Heart right ventricle (tissue), 16 donors: ENCODE data around the gene RIMKLA. TPM values are rescaled to one million over a fixed set of nuclear protein-coding genes. Genes with fewer than 3 reads are reported as not detected.

Experiments
- ATAC-seq, 8 donors: fragments of 200-7000 bp; cut with Tn5 transposase; one replicate each; pipeline ENCODE4 v1.9.1; 2020; ENCODE audit warnings: mild to moderate bottlenecking in 8 of 8, moderate library complexity in 8 of 8, moderate number of reproducible peaks in 1 of 8
- DNase-seq, 2 donors: peaks; one replicate each; pipeline ENCODE4 v3.0.0-alpha.2; 2020
- H3K27ac ChIP-seq, 10 donors: fragments of 200-600 bp; sonication (generic) in 2 of 10; one replicate each; pipeline versions ENCODE4 v1.5.0 to v1.8.0; 2020 to 2022; ENCODE audit warnings: mild to moderate bottlenecking in 3 of 10
- H3K27me3 ChIP-seq, 7 donors: fragments of 200-600 bp; one replicate each; pipeline ENCODE4 v1.8.0; 2021 to 2022; ENCODE audit warnings: mild to moderate bottlenecking in 2 of 7
- H3K36me3 ChIP-seq, 9 donors: fragments of 200-600 bp; sonication (generic) in 1 of 9; one replicate each; pipeline versions ENCODE4 v1.5.0 to v1.8.0; 2020 to 2022; ENCODE audit warnings: mild to moderate bottlenecking in 2 of 9
- H3K4me1 ChIP-seq, 9 donors: fragments of 200-600 bp; sonication (generic) in 1 of 9; one replicate each; pipeline versions ENCODE4 v1.5.0 to v1.8.0; 2020 to 2022; ENCODE audit warnings: mild to moderate bottlenecking in 4 of 9
- H3K4me3 ChIP-seq, 10 donors: fragments of 200-600 bp; sonication (generic) in 2 of 10; one replicate each; pipeline versions ENCODE4 v1.5.0 to v1.8.0; 2020 to 2022; ENCODE audit warnings: mild to moderate bottlenecking in 7 of 10, moderate library complexity in 2 of 10
- H3K9me3 ChIP-seq, 11 donors: fragments of 200-600 bp in 10 of 11; sonication (generic) in 2 of 11; one replicate each; pipeline versions ENCODE4 v1.5.0 to v1.8.0; 2013 to 2022; ENCODE audit warnings: mild to moderate bottlenecking in 2 of 11, control low read depth in 1 of 11, moderate library complexity in 1 of 11
- CTCF ChIP-seq, 9 donors: fragments of 200-600 bp; sonication (generic) in 2 of 9; IDR thresholded peaks; one replicate each; pipeline versions ENCODE4 v1.5.0 to v1.8.0; 2021 to 2022; ENCODE audit warnings: antibody characterized with exemption in 9 of 9, mild to moderate bottlenecking in 5 of 9, moderate library complexity in 1 of 9
- WGBS, 2 donors: extraction: QIAGEN DNeasy Blood & Tissue Kit; methylation state at CpG; one replicate each; pipeline ENCODE4 v1.1.7; 2013; ENCODE audit warnings: inconsistent platforms in 1 of 2; 5-methylcytosine and 5-hydroxymethylcytosine counted together
- intact Hi-C, 10 donors: fragments of 100-400 bp; cut with DNase I; formaldehyde crosslinking; loops; one replicate each; pipeline versions ENCODE4 v1.11.1 to v1.14.2; 2022
- polyA plus RNA-seq, 2 donors: library from polyadenylated mRNA; stranded (reverse); fragments of 200-250 nt; gene quantifications; one replicate each; pipeline ENCODE4 v1.2.3, GENCODE V29; 2013
- total RNA-seq, 10 donors: library from RNA; stranded (reverse); fragmentation: NEBNext Ultra II Directional in 3 of 10; extraction: Animal tissue kit (Norgen Biotek cat#: 25700) in 3 of 10; gene quantifications; one replicate each; pipeline versions ENCODE4 v1.2.1 to v1.2.4, GENCODE V29; 2021 to 2023
- donor health status: Arrhythmogenic right ventricular cardiomyopathy.
- donor health status: ischemic (EF 13 %, LVEDD 7.1; RV severe dilation, severe dysfunction).
- donor health status: healthy with polysubstance abuse.
- donor health status: DM: no; HTN: yes; CAD: no.
- donor health status: DM: no; HTN: no; CAD: no.
- donor health status: ischemic (EF 25% LVEDD 6.9; RV normal size, moderate dysfunction).
- donor health status: ischemic (EF 25% LVEDD 5.7; RV mildly dilated, moderate dysfunction).
- donor health status: healthy.
- donor health status: DM: yes; HTN: yes; CAD: no.
- donor health status: Ischemic cardiomyopathy.
- donor health status: ischemic (EF 35%, LVEDD 5.7; RV mildly dilated, moderate dysfunction).
- donor health status: nonischemic (EF 11% LVEDD 7.7; RV severe dilation, severe dysfunction).
- donor health status: DM: yes; HTN: yes; CAD: no.
- donor health status: PGD.
- donor health status: ischemic (EF 29% LVEDD 5.4; RV normal size, mild dysfunction).
- donor health status: nonischemic (EF 23%, LVEDD 6.1; RV moderate dilation, normal function).

RIMKLA gene
- total and polyA plus RNA-seq, 12 donors, result 0.80 to 16.7 (median 8.3) TPM

DNA sequence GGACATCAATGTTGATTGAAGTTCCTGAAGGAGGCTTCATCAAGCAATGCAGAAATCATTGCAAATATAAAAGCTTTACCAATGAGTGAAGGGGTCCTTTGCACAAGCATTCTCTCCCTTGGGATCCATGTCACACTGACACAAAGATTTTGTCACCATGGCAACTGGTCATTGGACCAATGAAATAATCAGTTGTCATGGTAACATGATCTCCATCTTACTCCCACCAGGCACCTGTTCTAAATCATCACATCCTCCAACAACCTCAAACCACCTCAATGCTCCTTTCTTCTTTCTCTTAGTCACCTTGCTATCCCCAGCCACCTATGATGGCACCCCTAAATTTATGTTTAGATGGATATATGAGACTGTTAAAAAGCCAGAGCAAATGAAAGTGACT lies 32.1 kb upstream of the RIMKLA start:
- intact Hi-C loops, result loop anchor here in 4 of 10 donors (10.0 kb wide), 3 partner anchors 336 to 406 kb away; partner anchors contain the start of genes CLDN19 (in 2 of the 4) and YBX1 (in 1 of the 4)

GRCh38 chr1:42350086-42350485 lies 30.5 kb upstream of the RIMKLA start:
- no peak for TF ChIP-seq CTCF (IDR thresholded peaks at IDR 0.05)
- Histone ChIP-seq H3K27ac (no peak overlapping the region), H3K4me3 (no peak overlapping the region), H3K9me3 (no peaks in the 10 kb centered on the region), H3K36me3 (no peaks in the 10 kb centered on the region), H3K4me1 (peaks cover 0 to 7% (median 0%) of the 10 kb centered on the region in 9 donors), H3K27me3 (peaks cover 0 to 20% (median 9%) of the 10 kb centered on the region in 7 donors)
- ATAC-seq, result no peak
- WGBS, 2 donors, result 0% methylated on average over 1 of the region's 1 CpG
- intact Hi-C loops, result no loop called here
- DNase-seq, result no peak

More for the DNA sequence above, 32.1 kb upstream of the RIMKLA start:
- ATAC-seq (no peak), DNase-seq (no peak)
- Histone ChIP-seq H3K27ac (no peak overlapping the region), H3K4me1 (peaks cover 0 to 7% (median 0%) of the 10 kb centered on the region in 9 donors), H3K36me3 (no peaks in the 10 kb centered on the region), H3K4me3 (no peak overlapping the region), H3K27me3 (peaks cover 0 to 20% (median 6%) of the 10 kb centered on the region in 7 donors), H3K9me3 (no peaks in the 10 kb centered on the region)
- TF ChIP-seq CTCF (IDR thresholded peaks at IDR 0.05), result no peak

DNA sequence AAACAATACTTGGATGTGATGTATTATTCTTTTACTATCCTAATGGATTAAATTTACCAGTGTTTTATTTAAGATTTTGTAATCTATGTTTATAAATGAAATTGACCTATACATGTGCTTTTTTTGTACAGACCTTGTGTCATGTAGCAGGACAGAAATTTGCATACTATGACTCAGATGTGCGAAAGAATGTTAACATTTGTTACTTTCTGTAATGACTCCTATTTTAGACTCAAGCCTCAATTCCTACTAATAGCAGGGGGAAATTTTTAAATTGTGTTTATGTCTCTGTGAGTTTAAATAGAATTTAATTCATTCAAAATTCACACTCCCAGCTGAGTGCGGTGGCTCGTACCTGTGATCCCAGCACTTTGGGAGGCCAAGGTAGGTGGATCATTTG lies 21.8 kb upstream of the RIMKLA start:
- no peak overlapping the region for H3K4me3 ChIP-seq
- intact Hi-C loops, result no loop called here
- ATAC-seq (no peak), DNase-seq (no peak)
- H3K36me3 ChIP-seq, result no peaks in the 10 kb centered on the region
- H3K4me1 ChIP-seq, result no peaks in the 10 kb centered on the region
- 96 to 98% methylated on average over 3 of the region's 3 CpGs for WGBS, 2 donors
- H3K27ac ChIP-seq, result no peak overlapping the region
- H3K9me3 ChIP-seq, result no peaks in the 10 kb centered on the region
- no peak for TF ChIP-seq CTCF (IDR thresholded peaks at IDR 0.05)
- peaks cover 0 to 6% (median 3%) of the 10 kb centered on the region in 7 donors for H3K27me3 ChIP-seq

- TF ChIP-seq CTCF (IDR thresholded peaks at IDR 0.05), result no peak
- H3K4me1 ChIP-seq, result no peaks in the 10 kb centered on the region
- ATAC-seq (no peak), DNase-seq (no peak)
- WGBS, 2 donors, result 74 to 78% methylated on average over 1 of the region's 1 CpG
- H3K36me3 ChIP-seq, result no peaks in the 10 kb centered on the region
- no peak overlapping the region for H3K27ac ChIP-seq
- peaks cover 0 to 6% (median 0%) of the 10 kb centered on the region in 7 donors for H3K27me3 ChIP-seq
- no peak overlapping the region for H3K4me3 ChIP-seq
- intact Hi-C loops, result no loop called here
- H3K9me3 ChIP-seq, result no peaks in the 10 kb centered on the region
These were observed 21.1 kb upstream of the RIMKLA start for GRCh38 chr1:42359466-42359865.
